Cardiac muscle cell (in vitro differentiated cells and primary cell): ENCODE measurements around the gene ZFR. TPM values are rescaled to one million over a fixed set of nuclear protein-coding genes. Genes with fewer than 3 reads are reported as not detected.
"Not testable (repeated sequence)": the region's sequence is repeated elsewhere in the genome, so short reads cannot be mapped to it uniquely, and the experiment has no call there.

Experiments used
- DNase-seq, 2 donors: peaks; one replicate each; pipeline versions ENCODE4 v3.0.0 to v3.0.0-alpha.2; 2010 to 2017; ENCODE audit warnings: low read depth in 1 of 2, low spot score in 1 of 2
- H3K27ac ChIP-seq: fragments of 200-600 bp; sonication (generic); 2 replicates; pipeline ENCODE4 v1.5.1; 2016
- H3K27me3 ChIP-seq: fragments of 200-600 bp; sonication (generic); 2 replicates; pipeline ENCODE4 v1.6.0; 2016; ENCODE audit warnings: control low read depth
- H3K36me3 ChIP-seq: fragments of 200-600 bp; sonication (generic); 2 replicates; pipeline ENCODE4 v1.5.1; 2016; ENCODE audit warnings: control low read depth
- H3K4me1 ChIP-seq: fragments of 200-600 bp; sonication (generic); 2 replicates; pipeline ENCODE4 v1.8.1; 2017; ENCODE audit warnings: low read depth, mild to moderate bottlenecking, mixed run types
- H3K4me3 ChIP-seq: fragments of 200-600 bp; sonication (generic); 2 replicates; pipeline ENCODE4 v1.5.1; 2016; ENCODE audit warnings: mild to moderate bottlenecking
- H3K9me3 ChIP-seq: fragments of 200-600 bp; sonication (generic); 2 replicates; pipeline ENCODE4 v1.5.1; 2017; ENCODE audit warnings: low read depth, mild to moderate bottlenecking, control low read depth
- CTCF ChIP-seq: IDR thresholded peaks from 2 replicates; pipeline ENCODE4 v1.5.1; 2012; ENCODE audit warnings: low read depth, mild to moderate bottlenecking, low read length
- polyA plus RNA-seq: library from polyadenylated mRNA; unstranded; fragments of >200 nt; fragmentation: Nextera tagmentation; extraction: Ambion mirVana; gene quantifications from 2 replicates; pipeline ENCODE4 v1.2.1, GENCODE V29; 2016
- total RNA-seq: library from RNA; depleted of rRNA; stranded (reverse); fragments of >200 nt; gene quantifications from 2 replicates; pipeline ENCODE4 v1.2.3, GENCODE V29; 2016

The ZFR gene
- total and polyA plus RNA-seq, 2 experiments from 2014 or later: 66.5 to 75.6 TPM

- Histone ChIP-seq H3K4me1 (no peaks in the 10 kb centered on the region), H3K4me3 (no peak overlapping the region), H3K36me3 (no peaks in the 10 kb centered on the region), H3K27me3 (no peaks in the 10 kb centered on the region), H3K9me3 (no peaks in the 10 kb centered on the region), H3K27ac (no peak overlapping the region)
- no peak for DNase-seq
- no peak for TF ChIP-seq CTCF
Measured at GRCh38 chr5:32460702-32461101, 16.2 kb upstream of the ZFR start.

- no peaks in the 10 kb centered on the region for H3K36me3 ChIP-seq
- no peak for DNase-seq
- no peaks in the 10 kb centered on the region for H3K27me3 ChIP-seq
- H3K27ac ChIP-seq: no peak overlapping the region
- no peaks in the 10 kb centered on the region for H3K4me1 ChIP-seq
- TF ChIP-seq CTCF: no peak
- H3K4me3 ChIP-seq: no peak overlapping the region
- no peaks in the 10 kb centered on the region for H3K9me3 ChIP-seq
Measured at GRCh38 chr5:32458880-32459495, 14.4 kb upstream of the ZFR start.

GRCh38 chr5:32455311-32455710, 10.8 kb upstream of the ZFR start:
- DNase-seq: no peak
- Histone ChIP-seq H3K4me3 (no peak overlapping the region), H3K9me3 (no peaks in the 10 kb centered on the region), H3K27ac (no peak overlapping the region), H3K36me3 (no peaks in the 10 kb centered on the region), H3K27me3 (no peaks in the 10 kb centered on the region), H3K4me1 (no peaks in the 10 kb centered on the region)
- TF ChIP-seq CTCF: no peak

- Histone ChIP-seq H3K4me1 (no peaks in the 10 kb centered on the region), H3K27me3 (no peaks in the 10 kb centered on the region), H3K36me3 (no peaks in the 10 kb centered on the region), H3K27ac (no peak overlapping the region), H3K4me3 (no peak overlapping the region), H3K9me3 (no peaks in the 10 kb centered on the region)
- TF ChIP-seq CTCF: no peak
- no peak for DNase-seq
Measured at GRCh38 chr5:32454821-32455220, 10.3 kb upstream of the ZFR start.

- Histone ChIP-seq H3K27me3 (no peaks in the 10 kb centered on the region), H3K9me3 (no peaks in the 10 kb centered on the region), H3K27ac (no peak overlapping the region), H3K36me3 (no peaks in the 10 kb centered on the region), H3K4me1 (no peaks in the 10 kb centered on the region), H3K4me3 (no peak overlapping the region)
- no peak for TF ChIP-seq CTCF
- DNase-seq: no peak
Measured at GRCh38 chr5:32453916-32454315, 9.4 kb upstream of the ZFR start.

GRCh38 chr5:32452316-32452715, 7.8 kb upstream of the ZFR start:
- not testable (repeated sequence) for DNase-seq, H3K27ac ChIP-seq, H3K9me3 ChIP-seq, H3K4me1 ChIP-seq, H3K36me3 ChIP-seq, H3K27me3 ChIP-seq, H3K4me3 ChIP-seq
